Gastroesophageal sphincter (tissue), 3 donors: ENCODE results near the gene TMEM165.

Source experiments
- EP300 ChIP-seq: sonication (generic); formaldehyde crosslinking; IDR thresholded peaks from one replicate; pipeline ENCODE4 v1.6.1; 2017; ENCODE audit warnings: antibody characterized with exemption, mild to moderate bottlenecking
- POLR2A ChIP-seq, 2 donors: fragments of 450-650 bp; IDR thresholded peaks; one replicate each; pipeline ENCODE4 v1.6.1; 2017; ENCODE audit warnings: antibody characterized with exemption in 2 of 2, mild to moderate bottlenecking in 2 of 2, moderate library complexity in 1 of 2
- POLR2AphosphoS5 ChIP-seq: sonication (generic); formaldehyde crosslinking; IDR thresholded peaks from one replicate; pipeline ENCODE4 v1.6.1; 2017; ENCODE audit warnings: antibody characterized with exemption
- TF ChIP-seq, protein P1 (sequence below), 4 experiments: fragments of 200-600 bp in 2 of 4; fragments of 450-650 bp in 2 of 4; sonication (generic) in 1 of 4; IDR thresholded peaks; one replicate each; pipeline ENCODE4 v1.5.1; 2017 to 2019; ENCODE audit warnings: antibody characterized with exemption in 4 of 4, mild to moderate bottlenecking in 2 of 4, moderate library complexity in 2 of 4

DNA sequence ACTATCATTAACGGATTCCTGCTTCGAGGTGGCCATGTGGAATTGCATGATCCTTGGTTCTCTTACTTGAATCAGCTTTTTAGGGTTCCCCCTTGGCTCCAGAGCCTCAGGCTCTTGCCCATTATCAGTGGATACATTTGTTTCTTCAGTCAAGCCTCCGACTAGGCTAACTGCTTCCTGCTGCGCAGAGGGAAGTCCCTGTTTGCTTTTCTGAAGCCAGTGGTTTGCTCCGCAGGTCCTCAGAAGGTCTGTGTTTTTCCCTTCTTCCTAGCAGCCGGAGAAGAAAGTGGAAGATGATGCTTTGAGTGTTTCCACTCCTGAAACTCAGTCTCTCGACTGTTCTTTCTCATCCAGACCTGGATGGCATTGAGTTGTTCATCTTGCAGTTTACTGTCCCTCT lies 29.1 kb upstream of the TMEM165 start:
- TF ChIP-seq, protein P1, sequence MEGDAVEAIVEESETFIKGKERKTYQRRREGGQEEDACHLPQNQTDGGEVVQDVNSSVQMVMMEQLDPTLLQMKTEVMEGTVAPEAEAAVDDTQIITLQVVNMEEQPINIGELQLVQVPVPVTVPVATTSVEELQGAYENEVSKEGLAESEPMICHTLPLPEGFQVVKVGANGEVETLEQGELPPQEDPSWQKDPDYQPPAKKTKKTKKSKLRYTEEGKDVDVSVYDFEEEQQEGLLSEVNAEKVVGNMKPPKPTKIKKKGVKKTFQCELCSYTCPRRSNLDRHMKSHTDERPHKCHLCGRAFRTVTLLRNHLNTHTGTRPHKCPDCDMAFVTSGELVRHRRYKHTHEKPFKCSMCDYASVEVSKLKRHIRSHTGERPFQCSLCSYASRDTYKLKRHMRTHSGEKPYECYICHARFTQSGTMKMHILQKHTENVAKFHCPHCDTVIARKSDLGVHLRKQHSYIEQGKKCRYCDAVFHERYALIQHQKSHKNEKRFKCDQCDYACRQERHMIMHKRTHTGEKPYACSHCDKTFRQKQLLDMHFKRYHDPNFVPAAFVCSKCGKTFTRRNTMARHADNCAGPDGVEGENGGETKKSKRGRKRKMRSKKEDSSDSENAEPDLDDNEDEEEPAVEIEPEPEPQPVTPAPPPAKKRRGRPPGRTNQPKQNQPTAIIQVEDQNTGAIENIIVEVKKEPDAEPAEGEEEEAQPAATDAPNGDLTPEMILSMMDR (IDR thresholded peaks at IDR 0.05): no peak
- TF ChIP-seq EP300: no peak
- TF ChIP-seq POLR2A (IDR thresholded peaks at IDR 0.05): no peak
- TF ChIP-seq POLR2AphosphoS5: no peak
